Activated CD4-positive, alpha-beta T cell treated with anti-CD3 and anti-CD28 coated beads for 48 hours (primary cell): ENCODE results near the gene MED26.
"Not testable (repeated sequence)": the region's sequence is repeated elsewhere in the genome, so short reads cannot be mapped to it uniquely, and the experiment has no call there.

Experiments used
- DNase-seq: peaks from one replicate; pipeline ENCODE4 v3.0.0-alpha.2; 2020

MED26 gene

GRCh38 chr19:16572332-16573211 lies 55.4 kb downstream of the MED26 start, which contains the start of gene SLC35E1:
Gene SLC35E1 (minus strand): TSS chr19:16572415. CDS start chr19:16572364, 51 bp downstream.
- peak; percentile 95 for DNase-seq

GRCh38 chr19:16571822-16572331 lies 56.1 kb downstream of the MED26 start:
- peak; percentile 63 for DNase-seq

DNA sequence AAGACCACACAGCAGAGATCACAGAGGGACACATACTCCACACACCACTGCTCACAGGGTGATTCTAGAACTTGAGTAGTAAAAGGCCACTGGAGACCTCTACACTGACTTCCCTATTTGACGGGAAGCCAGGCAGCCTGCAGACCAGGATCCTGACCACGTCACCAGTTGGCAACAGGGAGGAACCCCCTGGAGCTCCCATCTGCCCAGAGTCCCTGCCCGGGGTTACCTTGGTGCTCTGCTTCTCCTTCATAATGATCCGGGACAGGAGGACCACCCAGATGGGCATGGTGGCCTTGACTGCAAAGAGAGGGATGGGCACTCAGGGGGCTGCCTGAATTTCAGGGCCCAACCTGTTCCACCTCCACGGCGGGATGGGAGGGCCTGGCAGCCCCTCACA lies 56.7 kb downstream of the MED26 start:
- no peak for DNase-seq

GRCh38 chr19:16569609-16570320 lies 58.2 kb downstream of the MED26 start:
- DNase-seq, result no peak

- DNase-seq, result no peak
Measured at GRCh38 chr19:16566702-16567101, 61.3 kb downstream of the MED26 start.

DNA sequence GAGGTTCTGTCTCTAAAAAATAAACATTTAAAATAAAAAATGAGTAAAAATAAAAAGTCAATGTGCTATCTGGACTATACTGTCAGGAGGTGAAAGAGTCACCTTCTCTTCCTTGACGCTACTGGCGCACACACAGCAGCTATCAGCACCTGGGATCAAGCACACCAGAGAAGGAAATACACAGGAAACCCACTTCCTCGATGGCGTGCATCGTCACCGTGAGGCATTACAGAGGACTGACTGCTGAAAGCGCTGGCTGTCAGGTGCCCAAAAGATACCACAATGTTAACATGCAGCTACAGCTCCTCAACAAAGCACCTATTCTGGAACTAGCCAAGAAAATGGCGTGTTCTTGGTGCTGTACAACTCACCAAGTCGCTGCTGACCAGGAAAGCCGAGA lies 61.8 kb downstream of the MED26 start:
- peak; percentile 74 for DNase-seq

- no peak for DNase-seq
Measured at GRCh38 chr19:16564842-16565241, 63.2 kb downstream of the MED26 start.

DNA sequence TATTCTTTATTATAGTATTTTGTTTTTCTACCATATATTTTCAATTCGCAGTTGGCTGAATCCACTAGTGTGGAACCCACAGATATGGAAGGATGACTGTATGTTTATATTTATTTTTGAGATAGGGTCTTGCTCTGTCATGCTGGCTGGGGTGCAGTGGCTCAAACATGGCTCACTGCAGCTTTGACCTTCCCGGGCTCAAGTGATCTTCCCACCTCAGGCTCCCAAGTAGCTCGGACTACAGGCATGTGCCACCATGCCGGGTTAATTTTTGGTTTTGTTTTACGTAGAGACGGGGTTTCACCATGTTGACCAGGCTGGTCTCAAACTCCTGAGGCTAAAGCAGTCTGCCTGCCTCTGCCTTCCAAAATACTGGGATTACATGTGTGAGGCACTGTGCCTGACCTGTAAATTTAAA lies 65.4 kb downstream of the MED26 start:
- DNase-seq, result no peak

DNA sequence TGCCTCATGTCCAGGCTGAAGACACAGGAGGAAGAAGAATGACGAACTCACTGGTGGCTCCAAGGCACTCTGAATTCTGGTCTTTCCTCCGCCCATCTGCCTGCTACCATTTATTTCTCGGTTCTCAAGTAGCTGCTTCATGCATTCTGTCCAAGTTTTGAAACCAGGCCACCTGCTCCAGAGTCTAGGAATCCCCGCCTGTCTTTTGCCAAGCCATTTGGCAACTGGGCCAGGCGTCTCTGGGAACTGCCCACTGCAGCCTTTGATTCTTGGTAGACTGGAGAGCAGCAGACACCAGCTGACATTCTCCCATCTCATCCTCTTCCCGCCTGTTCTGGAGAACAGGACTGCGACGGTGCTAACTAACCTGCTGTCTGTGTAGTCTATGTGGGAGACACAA lies 66.6 kb downstream of the MED26 start:
- DNase-seq, result no peak

DNA sequence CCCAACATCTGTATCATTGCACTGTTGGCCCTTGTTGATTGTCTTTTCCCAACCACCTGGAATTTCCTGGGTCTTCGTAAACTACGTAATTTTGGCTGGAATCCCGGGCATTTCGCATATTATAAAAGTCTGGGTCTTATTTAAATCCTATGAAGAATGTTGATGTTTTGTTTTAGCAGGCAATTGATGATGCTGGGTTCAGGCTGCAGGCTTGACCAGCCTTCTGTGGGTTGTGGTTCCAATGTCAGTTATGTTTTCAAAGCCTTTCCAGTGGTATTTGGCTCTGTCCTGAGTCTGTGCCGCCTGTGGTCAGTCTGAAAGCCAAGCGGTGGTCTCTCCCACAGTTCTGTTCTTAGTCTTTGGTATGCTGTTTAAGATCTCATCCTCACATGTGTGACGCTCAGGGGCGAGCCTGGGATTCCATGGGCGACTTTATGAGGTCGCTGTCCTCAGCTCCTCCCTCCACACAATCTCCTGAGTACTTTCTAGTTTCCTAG lies 68.2 kb downstream of the MED26 start:
- DNase-seq, result no peak

GRCh38 chr19:16554776-16555175 lies 73.2 kb downstream of the MED26 start:
- DNase-seq, result no peak

DNA sequence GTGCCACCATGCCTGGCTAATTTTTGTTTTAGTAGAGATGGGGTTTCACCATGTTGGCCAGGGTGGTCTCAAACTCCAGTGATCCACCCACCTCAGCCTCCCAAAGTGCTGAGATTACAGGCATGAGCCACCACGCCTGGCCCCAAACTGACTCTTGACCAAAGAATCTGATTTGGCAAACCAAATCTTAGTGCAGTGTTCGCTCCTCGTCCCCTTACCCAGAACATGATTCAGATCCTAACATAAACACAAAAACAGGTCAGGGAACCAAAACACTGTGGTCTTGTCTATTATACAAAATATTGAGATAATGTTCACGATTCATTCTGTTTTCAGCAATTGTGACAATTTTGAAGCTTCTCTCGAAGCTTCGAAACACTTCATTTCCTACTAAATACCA lies 76.1 kb downstream of the MED26 start:
- DNase-seq, result not testable (repeated sequence)

- DNase-seq, result no peak
Measured at GRCh38 chr19:16548956-16549355, 79.0 kb downstream of the MED26 start.

DNA sequence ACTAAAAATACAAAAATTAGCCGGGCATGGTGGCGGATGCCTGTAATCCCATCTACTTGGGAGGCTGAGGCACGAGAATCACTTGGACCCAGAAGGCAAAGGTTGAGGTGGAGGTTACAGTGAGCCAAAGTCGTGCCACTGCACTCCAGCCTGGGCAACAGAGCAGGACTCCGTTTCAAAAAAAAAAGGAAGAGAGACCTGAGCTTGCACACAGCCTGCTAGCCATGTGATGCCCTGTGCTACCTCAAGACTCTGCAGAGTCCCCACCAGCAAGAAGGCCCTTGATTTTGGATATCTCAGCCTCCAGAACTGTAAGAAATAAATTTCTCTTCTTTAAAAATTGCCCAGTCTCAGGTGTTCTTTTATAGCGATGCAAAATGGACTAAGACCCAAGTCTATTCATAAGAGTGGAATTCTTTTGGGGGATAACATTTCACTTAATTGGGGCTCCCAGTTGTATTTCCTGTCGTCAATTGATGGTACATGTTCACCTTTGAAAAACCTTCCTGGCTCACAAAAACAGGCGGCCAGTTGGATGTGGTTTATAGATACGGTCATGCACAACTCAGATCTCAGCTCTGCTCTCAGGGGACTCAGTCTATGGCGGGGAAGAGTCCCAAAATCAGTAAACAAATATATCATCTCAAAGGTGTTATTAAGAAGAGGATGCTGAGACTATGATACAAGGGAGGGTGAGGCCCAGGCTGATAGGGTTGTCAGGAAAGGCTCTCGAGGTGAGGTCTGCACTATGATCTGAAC lies 83.4 kb downstream of the MED26 start:
- no peak for DNase-seq

DNA sequence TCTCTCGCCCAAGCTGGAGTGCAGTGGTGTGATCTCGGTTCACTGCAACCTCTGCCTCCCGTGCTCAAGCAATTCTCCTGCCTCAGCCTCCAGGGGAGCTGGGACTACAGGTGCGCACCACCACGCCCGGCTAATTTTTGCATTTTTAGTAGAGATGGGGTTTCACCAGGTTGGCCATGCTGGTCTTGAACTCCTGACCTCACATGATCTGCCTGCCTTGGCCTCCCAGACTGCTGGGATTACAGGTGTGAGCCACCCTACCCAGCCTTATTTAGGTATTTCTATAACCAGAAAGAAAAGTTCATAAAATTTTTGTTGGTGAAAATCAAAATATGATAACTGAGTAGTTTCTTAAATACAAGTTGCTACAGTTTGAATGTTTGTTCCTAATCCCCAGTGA lies 84.3 kb downstream of the MED26 start:
- not testable (repeated sequence) for DNase-seq

DNA sequence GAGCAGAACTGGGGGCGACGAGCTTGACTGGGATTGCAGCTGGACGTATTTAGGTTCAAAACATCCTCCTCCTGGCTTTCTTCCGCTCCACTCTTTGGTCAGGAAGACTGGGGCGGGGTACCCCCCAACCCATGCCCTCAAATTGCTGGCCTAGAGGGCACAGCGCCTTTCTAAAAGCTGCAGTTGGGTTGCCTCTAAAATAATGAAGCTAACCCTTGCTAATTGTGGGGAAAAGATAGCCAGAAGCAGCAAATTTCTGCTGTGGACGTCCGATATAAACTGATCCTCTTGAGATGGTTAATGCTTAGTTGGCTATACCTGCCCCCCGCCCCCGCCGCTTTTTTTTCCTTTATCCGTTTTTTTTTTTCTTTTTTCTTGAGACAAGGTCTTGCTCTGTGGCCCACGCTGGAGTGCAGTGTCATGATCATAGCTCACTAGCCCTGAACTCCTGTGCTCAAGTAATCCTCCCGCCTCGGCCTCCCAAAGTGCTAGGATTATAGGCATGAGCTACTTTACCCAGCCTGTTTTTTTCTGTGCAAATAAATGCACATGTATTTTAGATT lies 85.0 kb downstream of the MED26 start:
- peak; percentile 26 for DNase-seq

DNA sequence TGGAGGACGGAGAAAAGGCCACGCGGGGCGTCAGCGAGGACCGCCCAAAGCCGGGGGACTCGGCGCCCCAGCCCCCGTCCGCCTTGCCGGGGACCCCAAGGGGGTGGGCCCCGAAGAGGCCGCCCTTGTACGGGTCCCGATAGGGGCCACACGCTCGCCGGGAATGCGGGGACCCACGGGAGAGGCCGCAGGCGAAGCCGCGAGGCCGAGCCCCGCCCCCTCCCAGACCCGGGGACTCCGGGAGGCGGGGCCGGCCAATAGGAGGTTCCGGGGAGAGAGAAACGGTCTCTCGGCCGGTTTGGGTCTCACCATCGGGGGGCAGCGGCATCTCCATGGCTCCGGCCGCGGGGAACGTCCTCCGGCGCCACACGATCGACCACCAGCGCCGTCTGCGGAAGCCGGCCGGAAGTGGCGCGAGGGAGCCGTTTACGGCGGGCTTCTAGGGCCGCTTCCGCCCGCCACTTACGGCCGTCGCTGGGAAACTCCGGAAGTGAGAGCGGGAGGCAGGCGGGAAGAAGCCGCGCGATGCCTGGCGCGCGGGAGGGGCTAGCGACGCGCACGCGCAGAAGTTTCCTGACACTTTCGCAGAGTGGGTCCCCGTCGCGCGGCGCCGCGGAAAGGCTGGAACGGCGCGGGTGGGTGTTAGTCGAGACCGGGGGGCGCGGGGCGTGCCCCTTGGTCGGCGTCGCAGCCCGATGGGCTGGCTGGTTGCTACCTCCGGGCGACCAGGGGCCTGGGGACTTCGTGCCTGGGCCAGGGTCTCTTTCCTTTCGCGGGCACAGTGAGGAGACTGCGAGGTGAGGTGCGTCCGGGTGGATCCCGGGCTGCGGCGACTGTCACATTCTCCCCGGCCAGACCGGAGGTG lies 85.7 kb downstream of the MED26 start, which contains the start of gene CHERP:
Gene CHERP (minus strand): TSS at position 393 of the 865 bp plus-strand sequence. CDS start 59 bp downstream, at position 334.
- peak; percentile 96 for DNase-seq

DNA sequence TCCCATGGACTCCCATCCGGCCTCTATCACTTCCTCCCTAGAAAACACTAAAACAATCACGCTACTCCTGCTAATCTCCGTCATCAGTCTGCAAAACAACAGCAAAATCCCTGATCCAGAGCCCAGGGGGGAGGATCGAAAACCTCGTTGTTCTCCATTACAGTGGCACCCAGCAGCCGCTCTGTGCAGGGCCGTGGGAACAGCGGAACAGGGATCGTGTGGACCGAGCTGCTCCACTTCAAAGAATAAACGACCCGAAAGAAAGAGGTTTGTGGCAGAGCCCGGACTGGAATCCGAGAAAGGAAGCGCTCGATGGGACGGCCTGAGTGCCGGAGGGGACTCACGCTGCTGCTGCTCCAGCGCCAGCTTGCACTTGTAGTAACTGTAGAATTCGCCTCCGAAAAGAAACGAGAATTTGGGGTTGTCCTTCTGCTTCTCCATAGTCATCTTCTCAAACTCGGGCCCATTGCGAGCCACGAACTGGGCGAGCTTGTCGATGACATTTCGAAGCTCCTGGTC lies 86.4 kb downstream of the MED26 start:
- DNase-seq, result peak; percentile 29

GRCh38 chr19:16540948-16541347 lies 87.1 kb downstream of the MED26 start:
- no peak for DNase-seq

DNA sequence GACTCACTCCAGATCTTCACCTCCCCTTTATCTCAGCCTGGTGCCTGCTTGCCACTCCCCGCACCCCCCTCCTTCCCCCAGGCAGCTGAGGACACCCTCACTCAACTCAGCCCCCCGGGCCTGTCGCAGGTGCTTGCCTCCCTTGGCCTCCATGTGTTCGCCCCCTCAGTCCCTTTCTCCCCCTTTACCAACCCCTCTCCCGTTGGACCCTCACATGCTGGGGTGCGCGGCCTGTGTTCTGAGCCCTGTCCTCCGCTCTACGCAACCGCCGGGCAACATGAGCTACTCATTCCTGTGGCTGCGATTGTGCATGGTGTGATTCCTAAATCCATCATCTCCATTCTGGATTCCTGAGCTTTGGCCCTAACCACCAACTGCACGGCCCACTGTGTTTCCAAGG lies 90.9 kb downstream of the MED26 start:
- no peak for DNase-seq

DNA sequence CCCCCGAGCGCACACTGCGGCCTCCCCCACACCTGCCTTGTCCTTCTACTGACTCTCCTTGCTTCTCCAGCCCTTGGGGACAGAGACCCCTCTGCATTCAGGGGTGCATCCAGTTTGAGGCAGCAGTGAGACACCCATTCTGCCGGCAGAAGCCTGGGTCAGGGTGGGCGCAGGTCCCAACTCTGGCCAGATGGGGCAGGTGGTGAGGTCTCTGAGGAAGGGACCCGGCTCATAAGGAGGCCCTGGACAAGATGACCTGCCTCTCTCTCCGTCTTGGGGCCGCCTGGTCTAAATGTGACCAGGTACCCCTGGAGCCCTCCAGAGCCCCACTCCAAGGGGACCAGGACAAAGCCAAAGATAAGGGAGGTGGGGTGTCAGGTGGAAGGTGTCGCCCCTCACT lies 91.9 kb downstream of the MED26 start:
- no peak for DNase-seq
